NCI-H2196 treated with DMSO at 0.1 percent for 48 hours (cell line): Measurements from ENCODE around the gene HRAS.
"Not testable (repeated sequence)": the region's sequence is repeated elsewhere in the genome, so short reads cannot be mapped to it uniquely, and the experiment has no call there.

Source experiments
- DNase-seq: peaks from one replicate; lab custom pipeline; 2025; ENCODE audit not compliant: unreplicated experiment; lab: John Stamatoyannopoulos, UW

Gene HRAS

DNA sequence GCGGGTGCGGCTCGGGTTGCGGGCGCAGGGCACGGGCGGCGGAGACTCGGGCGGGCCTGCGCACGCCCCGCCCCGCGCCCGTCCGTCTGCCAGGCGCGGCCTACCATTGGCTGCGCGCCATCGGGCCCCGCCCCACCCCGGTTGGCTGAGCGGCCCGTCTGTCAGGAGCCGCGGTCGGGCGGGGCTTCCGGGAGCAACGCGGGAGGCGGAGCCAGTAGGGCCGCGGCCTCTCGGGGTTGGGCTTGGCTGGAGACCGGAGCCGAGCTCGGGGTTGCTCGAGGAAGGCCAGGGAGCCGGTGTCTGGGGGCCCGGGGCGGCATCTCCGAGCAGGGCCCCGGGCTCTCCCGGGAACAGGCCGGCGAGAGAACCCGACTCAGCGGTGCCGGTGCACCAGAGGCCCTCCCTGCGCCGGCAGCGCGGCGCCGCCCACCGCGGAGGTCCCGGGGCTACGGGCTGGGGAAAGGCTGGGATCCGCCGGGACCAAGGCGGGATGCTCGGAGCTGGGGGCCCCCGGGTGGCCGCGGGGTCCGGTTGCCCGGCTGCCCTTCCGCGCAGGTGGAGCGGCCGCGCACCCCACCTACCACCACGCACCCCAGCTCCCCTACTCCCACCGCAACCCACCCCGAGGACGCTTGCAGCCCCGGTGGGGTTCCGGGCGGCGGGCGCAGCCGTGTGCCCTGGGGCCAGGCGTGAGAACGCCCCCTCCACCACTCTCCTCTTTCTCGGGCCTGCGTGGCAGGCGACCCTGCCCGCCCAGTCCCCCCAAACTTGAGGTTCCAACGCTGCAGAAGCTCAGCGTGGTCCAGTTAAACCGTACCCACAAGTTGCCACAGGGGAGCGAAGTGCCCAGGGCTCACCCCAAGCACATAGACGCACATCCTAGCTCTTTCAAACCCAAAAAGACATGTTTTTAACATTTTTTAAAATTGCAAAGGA lies at the start of gene HRAS:
Gene HRAS, minus strand, starts transcription at position 58 of the 936 bp plus-strand sequence.
- DNase-seq = peak; percentile 92

GRCh38 chr11:584287-584686 lies 48.9 kb upstream of the HRAS start:
- DNase-seq = no peak

DNA sequence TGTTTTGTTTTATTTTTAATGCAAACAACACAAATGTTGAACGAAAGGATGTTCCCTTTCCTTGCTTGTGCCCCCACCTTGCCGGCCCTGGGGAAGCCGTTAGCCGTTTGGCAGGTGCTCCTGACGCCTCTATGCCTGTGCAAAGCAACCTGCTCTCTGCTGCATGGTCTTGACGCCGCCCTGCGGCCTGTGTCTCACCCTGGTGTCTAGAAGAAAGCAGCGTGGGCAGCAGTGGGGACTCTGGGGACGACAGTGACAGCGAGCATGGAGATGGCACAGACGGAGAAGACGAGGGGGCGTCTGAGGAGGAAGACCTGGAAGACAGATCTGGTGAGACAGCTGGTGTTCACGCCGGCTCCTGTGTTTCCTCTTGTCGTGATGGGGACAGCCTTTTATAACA lies 46.4 kb upstream of the HRAS start:
- no peak for DNase-seq

DNA sequence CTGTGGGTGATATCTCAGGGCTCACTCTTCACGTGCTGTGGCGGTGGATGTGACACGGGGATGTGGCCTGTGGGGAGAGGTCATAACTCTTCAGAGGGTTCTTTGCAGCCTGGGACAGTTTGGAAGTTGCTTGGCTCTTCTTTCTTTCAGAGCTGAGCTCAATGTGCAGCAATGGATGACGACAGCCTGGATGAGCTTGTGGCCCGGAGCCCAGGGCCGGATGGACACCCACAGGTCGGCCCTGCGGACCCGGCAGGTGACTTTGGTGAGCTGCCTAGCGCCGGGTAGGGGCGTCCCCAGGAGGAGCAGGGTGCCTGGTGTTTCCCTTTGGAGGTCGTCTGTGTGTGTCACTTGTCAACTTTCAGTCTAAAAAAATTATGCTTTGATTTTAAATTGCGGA lies 46.0 kb upstream of the HRAS start:
- DNase-seq = no peak

DNA sequence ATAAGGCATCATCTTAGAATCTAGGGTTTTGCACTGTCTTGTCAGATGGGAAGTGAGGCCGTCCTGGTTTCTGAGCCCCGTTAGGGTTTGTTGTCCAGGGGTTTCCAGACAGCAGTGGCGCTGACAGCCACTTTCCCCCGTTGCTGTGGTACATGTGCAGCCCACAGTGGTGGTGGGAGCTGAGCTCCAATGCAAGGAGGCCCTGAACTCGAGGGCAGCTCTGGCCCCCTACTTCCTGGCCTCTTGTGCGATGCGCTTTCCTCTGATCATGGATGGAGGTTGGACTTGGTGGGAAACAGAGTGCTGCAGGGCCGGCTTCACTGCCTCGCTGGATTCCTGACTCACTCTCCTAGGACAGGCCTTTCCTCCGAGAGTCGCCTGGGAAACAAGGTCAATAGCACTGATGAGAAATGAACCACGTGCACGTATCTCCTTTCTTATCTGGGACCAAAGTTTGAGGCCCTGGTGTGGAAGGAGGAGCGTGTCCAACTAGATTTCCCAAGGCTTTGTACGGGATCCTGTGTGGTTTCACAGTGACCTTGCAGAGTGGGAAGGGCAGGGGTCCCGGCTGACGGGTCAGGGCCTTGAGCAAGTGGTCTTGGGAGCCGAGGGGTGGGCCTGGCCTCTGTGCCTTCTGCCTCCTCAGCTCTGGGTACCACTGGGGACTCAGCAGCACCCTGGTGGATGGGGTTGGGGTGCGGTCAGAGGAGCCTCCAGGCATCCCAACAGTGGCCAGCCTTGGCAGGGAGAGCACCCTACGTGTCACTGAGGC lies 44.6 kb upstream of the HRAS start:
- no peak for DNase-seq

DNA sequence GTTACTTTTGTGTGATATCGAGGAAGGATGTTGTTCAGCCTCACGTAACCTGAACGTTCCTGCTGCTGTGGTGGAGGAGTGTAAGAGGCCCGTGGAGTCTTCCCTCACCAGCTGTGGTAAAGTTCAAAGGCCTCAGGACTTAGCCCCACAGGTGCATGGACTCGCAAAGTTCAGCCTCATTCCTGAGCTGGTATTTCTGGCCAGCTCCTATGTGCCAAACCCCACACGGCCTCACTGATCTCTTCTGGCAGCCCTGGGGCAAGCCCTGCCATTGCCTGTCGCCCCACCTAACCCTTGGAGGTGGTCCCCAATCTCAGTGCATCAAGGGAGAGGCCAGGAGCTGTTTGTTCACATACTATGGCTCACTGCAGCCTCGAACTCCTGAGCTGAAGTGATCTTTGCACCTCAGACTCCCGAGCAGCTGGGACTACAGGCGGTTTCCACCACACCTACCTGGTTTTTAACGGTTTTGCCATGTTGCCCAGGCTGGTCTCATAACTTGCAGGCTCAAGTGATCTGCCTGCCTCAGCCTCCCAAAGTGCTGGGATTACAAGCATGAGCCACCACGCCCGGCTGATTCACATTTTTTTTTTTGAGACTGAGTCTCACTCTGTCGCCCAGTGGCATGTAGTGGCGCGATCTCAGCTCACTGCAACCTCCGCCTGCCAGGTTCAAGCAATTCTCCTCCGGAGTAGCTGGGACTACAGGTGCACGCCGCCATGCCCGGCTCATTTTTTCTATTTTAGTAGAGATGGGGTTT lies 43.1 kb upstream of the HRAS start:
- no peak for DNase-seq

- no peak for DNase-seq
Measured at GRCh38 chr11:577611-577894, 42.2 kb upstream of the HRAS start.

- no peak for DNase-seq
Measured at GRCh38 chr11:576811-577610, 41.6 kb upstream of the HRAS start.

- DNase-seq = peak; percentile 90
Measured at GRCh38 chr11:575996-576768, 40.8 kb upstream of the HRAS start, which contains the start of gene PHRF1. TSS of gene PHRF1 (plus strand) at chr11:576470. CDS start at chr11:581513, 5,043 bp downstream.

- DNase-seq = peak; percentile 66
Measured at GRCh38 chr11:575313-575995, 40.1 kb upstream of the HRAS start.

DNA sequence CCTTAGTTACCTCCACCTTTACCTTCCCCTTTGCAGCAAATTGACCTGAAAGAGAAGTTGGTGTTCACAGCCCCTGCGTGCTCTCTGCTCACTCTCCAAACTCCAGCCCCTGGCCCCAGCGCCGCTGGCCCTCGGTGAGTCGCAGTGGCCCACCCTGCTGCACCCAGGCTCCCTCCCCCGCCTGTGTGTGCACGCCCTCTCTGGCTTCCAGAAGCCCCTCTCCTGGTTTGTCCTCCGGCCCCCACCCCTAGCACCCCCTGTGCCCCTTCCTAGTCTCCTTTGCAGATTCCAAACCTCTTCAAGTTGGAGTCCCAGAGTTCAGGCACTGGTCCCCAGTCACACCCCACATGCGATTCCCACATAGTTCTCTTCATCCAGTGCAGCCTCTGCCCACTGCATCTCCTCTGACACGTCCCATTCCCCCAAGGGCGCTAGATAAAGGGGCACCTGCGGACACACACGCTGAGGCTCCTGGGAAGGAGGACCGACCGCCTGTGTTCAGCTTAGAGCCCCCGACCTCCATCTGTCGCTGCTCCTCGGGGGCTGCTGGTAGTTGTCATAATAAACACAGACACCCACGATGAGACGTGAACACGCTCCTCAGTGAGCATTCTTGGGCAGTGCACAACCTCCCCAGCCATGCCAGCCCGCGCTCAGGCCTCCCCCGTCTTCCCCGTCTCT lies 39.4 kb upstream of the HRAS start:
- DNase-seq = no peak

DNA sequence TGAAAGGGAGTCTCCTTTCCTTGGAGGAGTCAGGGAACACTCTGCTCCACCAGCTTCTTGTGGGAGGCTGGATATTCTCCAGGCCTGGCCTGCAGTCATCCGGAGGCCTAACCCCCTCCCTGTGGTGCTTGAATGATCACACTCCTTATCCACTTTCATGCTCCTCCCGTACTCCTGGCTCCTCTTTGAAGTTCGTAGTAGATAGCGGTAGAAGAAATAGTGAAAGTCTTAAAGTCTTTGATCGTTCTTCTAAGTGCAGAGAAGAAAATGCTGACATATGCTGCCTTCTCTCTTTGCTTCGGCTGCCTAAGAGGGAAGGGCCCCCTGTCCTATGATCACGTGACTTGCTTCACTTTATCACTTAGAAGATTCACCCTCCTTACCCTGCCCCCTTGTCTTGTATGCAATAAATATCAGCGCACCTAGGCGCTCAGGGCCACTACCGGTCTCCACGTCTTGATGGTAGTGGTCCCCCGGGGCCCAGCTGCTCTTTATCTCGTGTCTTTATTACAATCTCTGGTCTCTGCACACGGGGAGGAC lies 38.7 kb upstream of the HRAS start:
- DNase-seq = not testable (repeated sequence)

- DNase-seq = no peak
Measured at GRCh38 chr11:573146-573759, 37.9 kb upstream of the HRAS start.

DNA sequence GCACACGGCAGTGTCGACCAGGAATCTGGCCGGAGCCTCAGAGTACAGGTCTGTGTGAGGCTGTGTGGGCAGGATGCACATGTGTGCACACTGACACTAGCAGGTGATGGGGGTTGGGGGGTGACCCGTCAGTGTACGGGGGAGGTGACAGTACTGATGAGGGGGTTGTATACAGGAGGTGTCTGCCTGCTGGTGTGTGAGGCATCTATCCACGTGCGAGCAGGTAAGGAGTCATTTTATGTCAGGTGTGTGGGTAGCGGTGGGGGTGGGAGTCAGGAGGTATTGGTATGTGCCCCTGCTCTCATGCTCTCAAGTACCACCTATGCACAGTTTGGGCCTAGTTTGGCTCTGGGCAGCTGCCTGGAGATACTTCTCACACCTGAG lies 36.4 kb upstream of the HRAS start:
- no peak for DNase-seq

- DNase-seq = no peak
Measured at GRCh38 chr11:569158-569885, 33.9 kb upstream of the HRAS start.

DNA sequence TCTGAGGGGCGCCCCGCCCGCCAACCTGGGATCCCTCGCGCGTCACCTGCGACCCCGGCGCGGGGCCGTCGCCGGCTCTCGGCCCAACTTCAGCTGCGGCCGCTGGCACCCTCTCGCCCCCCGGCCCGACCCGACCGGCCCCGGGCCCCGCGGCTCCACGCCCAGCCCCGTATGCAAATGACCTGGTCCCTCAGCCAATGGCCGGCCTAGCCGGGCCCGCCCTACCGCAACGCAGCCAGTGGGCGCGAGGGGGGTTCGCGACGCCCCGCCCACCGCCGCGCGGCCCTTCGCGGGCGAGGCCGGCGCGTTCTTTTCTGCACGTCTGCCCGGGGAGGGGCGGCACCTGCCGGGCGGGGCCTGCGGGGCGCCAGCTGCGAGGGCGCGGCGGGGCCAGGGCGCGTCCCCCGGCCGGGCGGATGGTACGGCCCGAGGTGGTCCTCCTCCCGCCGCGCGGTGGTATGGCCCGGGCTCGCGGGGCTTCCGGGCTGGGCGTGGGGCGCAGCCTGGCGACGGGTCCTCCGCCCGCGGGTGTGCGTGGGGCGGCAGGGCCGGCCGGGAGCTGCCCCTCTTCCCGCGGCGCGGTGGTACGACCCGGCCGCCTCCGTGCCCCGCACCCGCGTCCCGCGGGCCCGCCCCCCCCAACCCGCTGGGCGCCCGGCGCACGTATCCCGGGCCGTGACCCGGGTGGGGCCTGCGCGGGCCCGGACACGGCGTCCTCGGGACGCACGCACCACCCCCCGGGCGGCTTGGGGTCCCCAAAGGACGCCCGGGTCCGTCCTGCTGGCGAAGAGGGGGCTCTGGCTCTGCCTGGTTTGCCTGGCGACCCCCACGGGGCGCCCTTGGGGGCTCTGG lies 33.2 kb upstream of the HRAS start:
- DNase-seq = peak; percentile 93
